GM21390 (cell line): ENCODE data around the gene CHMP2A.
"Not testable (repeated sequence)": the region's sequence is repeated elsewhere in the genome, so short reads cannot be mapped to it uniquely, and the experiment has no call there.

ENCODE experiments used
- ATAC-seq: cut with Tn5 transposase; IDR thresholded peaks from one replicate; pipeline ENCODE4 v1.9.1; 2021; ENCODE audit not compliant: unreplicated experiment

CHMP2A gene

GRCh38 chr19:58542641-58543372 is 12.1 kb downstream of the CHMP2A start:
- ATAC-seq = not testable (repeated sequence)

GRCh38 chr19:58539169-58539559 is 15.7 kb downstream of the CHMP2A start:
- not testable (repeated sequence) for ATAC-seq

- no peak for ATAC-seq
Observed at GRCh38 chr19:58538257-58539168, 16.4 kb downstream of the CHMP2A start.

- no peak for ATAC-seq
Observed at GRCh38 chr19:58536852-58537798, 17.8 kb downstream of the CHMP2A start.

GRCh38 chr19:58535857-58536256 is 19.0 kb downstream of the CHMP2A start:
- no peak for ATAC-seq

GRCh38 chr19:58531034-58531840 is 23.7 kb downstream of the CHMP2A start:
- no peak for ATAC-seq

- no peak for ATAC-seq
Observed at GRCh38 chr19:58529405-58529804, 25.5 kb downstream of the CHMP2A start.

GRCh38 chr19:58522709-58523108 is 32.2 kb downstream of the CHMP2A start:
- ATAC-seq = no peak

GRCh38 chr19:58521651-58522050 is 33.3 kb downstream of the CHMP2A start:
- ATAC-seq = no peak

GRCh38 chr19:58520257-58520599 is 34.7 kb downstream of the CHMP2A start:
- ATAC-seq = no peak

GRCh38 chr19:58519355-58520256 is 35.3 kb downstream of the CHMP2A start, which contains the start of gene ZBTB45:
ZBTB45 (minus strand) TSS chr19:58519810; CDS start chr19:58517673, 2,137 bp downstream.
- peak; percentile 68 for ATAC-seq

GRCh38 chr19:58519087-58519354 is 35.9 kb downstream of the CHMP2A start:
- ATAC-seq = peak; percentile 14

GRCh38 chr19:58518256-58519086 is 36.4 kb downstream of the CHMP2A start:
- no peak for ATAC-seq

- no peak for ATAC-seq
Observed at GRCh38 chr19:58516964-58517833, 37.7 kb downstream of the CHMP2A start.

- no peak for ATAC-seq
Observed at GRCh38 chr19:58516246-58516836, 38.6 kb downstream of the CHMP2A start.

- ATAC-seq = no peak
Observed at GRCh38 chr19:58515259-58515658, 39.6 kb downstream of the CHMP2A start.

- no peak for ATAC-seq
Observed at GRCh38 chr19:58514564-58515022, 40.3 kb downstream of the CHMP2A start.
